GM12874 (cell line): ENCODE measurements around the gene LRRC55.

ENCODE experiments used
- CTCF ChIP-seq: IDR thresholded peaks from 2 replicates; pipeline ENCODE4 v1.5.1; 2011; ENCODE audit warnings: low read depth, mild to moderate bottlenecking, control low read depth, low read length, moderate library complexity; ENCODE audit not compliant: insufficient read depth

The LRRC55 gene

DNA sequence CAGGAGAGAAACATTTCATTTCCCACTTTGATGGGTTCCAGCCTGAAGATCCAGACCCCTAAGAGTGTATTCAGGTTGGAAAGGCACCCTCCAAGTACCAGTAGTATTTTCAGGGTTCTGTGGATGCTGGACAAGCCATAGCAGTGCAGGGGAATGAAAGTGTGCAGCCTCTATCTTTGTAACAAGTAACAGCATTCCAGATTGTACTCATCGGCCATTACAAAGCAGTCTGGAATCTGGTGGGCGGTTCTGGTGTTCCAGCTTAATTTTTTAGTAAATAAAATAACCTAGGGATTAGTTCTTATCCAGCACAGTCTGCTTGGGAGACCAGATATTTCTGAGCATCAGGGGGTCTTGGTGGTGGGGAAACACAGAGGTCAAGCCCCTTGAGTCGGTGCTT lies 32.7 kb downstream of the LRRC55 start:
- no peak for TF ChIP-seq CTCF

GRCh38 chr11:57216463-57216862 lies 34.7 kb downstream of the LRRC55 start:
- no peak for TF ChIP-seq CTCF

- no peak for TF ChIP-seq CTCF
Observed at GRCh38 chr11:57217053-57217452, 35.3 kb downstream of the LRRC55 start.

- no peak for TF ChIP-seq CTCF
Observed at GRCh38 chr11:57219021-57219627, 37.4 kb downstream of the LRRC55 start.

DNA sequence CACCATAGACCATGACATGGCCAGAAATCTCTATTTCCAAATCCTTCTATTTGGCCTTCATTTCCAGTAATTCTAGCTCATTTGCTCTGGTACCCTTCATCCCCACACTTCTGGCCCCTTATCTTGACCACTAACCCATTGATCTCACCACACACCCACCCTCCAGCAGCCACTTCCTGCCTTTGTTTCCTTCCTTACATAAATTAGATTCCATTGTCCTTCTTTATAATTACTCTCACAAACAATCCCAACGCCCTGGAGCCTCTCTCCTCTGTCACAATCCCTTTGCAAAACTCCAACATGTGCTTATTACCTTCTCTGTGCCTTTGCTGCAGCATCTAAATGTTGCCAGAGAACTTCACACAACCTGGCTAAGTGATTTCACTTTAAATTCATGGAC lies 40.5 kb downstream of the LRRC55 start:
- TF ChIP-seq CTCF: no peak

GRCh38 chr11:57223601-57224000 lies 41.8 kb downstream of the LRRC55 start:
- no peak for TF ChIP-seq CTCF

GRCh38 chr11:57224128-57224527 lies 42.4 kb downstream of the LRRC55 start:
- TF ChIP-seq CTCF: no peak
